ENCODE measurements around the gene USP12.

DNA sequence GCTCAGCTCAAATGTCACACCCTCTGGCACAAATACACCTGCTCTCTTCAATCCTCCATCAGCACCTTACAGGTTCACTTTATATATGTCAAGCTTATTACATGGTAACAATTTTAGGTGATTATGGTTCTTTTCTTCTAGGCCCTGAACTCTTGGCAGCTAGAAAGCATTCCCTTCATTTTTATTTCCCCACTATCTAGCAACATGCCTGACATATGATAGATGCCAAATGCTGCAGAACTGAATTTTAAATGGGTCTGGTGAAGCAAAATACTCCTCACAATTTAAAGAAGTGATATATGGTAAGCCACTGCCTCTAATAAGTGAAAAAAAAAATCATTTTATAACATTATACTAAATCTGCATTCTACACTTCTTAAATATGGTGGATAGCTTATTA is 95.2 kb downstream of the USP12 start:
- TF ChIP-seq, protein P1, sequence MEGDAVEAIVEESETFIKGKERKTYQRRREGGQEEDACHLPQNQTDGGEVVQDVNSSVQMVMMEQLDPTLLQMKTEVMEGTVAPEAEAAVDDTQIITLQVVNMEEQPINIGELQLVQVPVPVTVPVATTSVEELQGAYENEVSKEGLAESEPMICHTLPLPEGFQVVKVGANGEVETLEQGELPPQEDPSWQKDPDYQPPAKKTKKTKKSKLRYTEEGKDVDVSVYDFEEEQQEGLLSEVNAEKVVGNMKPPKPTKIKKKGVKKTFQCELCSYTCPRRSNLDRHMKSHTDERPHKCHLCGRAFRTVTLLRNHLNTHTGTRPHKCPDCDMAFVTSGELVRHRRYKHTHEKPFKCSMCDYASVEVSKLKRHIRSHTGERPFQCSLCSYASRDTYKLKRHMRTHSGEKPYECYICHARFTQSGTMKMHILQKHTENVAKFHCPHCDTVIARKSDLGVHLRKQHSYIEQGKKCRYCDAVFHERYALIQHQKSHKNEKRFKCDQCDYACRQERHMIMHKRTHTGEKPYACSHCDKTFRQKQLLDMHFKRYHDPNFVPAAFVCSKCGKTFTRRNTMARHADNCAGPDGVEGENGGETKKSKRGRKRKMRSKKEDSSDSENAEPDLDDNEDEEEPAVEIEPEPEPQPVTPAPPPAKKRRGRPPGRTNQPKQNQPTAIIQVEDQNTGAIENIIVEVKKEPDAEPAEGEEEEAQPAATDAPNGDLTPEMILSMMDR (conservative IDR thresholded peaks at IDR 0.05; ENCODE audit: low read length): no peak
- TF ChIP-seq EZH2phosphoT487 (IDR thresholded peaks at IDR 0.05; ENCODE audit: borderline replicate concordance, low read depth, low read length): no peak
